GM12891 (cell line): ENCODE results near the gene MRRF.
"Not testable (repeated sequence)": the region's sequence is repeated elsewhere in the genome, so short reads cannot be mapped to it uniquely, and the experiment has no call there.

Experiments used
- DNase-seq: peaks from one replicate; pipeline ENCODE4 v3.0.0; 2011; ENCODE audit warnings: low spot score; ENCODE audit not compliant: insufficient read length
- FAIRE-seq: peaks from 2 replicates; lab custom pipeline; 2011; peaks lifted over from hg19 to GRCh38; lab: Jason Lieb, UNC
- PAX5 ChIP-seq: IDR thresholded peaks from 2 replicates; pipeline ENCODE4 v1.6.1; 2011; ENCODE audit warnings: low read length, moderate library complexity, mild to moderate bottlenecking; ENCODE audit not compliant: insufficient read depth, severe bottlenecking
- POLR2A ChIP-seq: IDR thresholded peaks from 2 replicates; pipeline ENCODE4 v1.6.1; 2011; ENCODE audit warnings: low read depth, low read length, control low read depth
- POLR2AphosphoS5 ChIP-seq: IDR thresholded peaks from 2 replicates; pipeline ENCODE4 v1.6.1; 2011; ENCODE audit warnings: low read depth, low read length, control low read depth
- POU2F2 ChIP-seq: IDR thresholded peaks from 2 replicates; pipeline ENCODE4 v1.6.1; 2011; ENCODE audit warnings: low read depth, mild to moderate bottlenecking, control low read depth, low read length, moderate library complexity
- SPI1 ChIP-seq: IDR thresholded peaks from 2 replicates; pipeline ENCODE4 v1.6.1; 2011; ENCODE audit warnings: low read depth, low read length, control low read depth
- TAF1 ChIP-seq: IDR thresholded peaks from 2 replicates; pipeline ENCODE4 v1.6.1; 2011; ENCODE audit warnings: low read depth, low read length, control low read depth

The MRRF gene

DNA sequence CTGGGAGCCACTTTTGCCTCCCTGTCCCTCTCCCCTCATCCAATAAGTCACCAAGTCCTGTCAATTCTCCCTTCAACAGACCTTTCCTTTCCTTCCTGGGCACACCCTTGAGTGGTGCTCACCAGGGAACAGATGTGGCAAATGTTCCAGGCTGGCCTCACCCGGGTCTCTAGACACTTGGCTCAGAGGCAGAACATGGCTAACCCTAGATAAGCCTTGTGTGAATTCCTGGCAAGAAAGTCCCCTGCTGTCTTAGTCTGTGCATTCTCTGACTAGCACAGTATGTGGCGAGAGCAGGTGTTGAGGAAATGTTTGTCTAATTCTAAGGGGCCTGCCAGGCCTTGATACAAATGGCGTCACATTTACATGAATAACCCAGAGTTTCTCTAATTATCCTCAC, 64.9 kb downstream of the MRRF start:
- FAIRE-seq (no peak), DNase-seq (no peak)
- no peak for TF ChIP-seq TAF1
- TF ChIP-seq POLR2AphosphoS5: no peak
- no peak for TF ChIP-seq POLR2A
- TF ChIP-seq PAX5: no peak
- TF ChIP-seq POU2F2: no peak
- no peak for TF ChIP-seq SPI1

- not testable (repeated sequence) for DNase-seq, FAIRE-seq
Observed at GRCh38 chr9:122330466-122330865, 65.8 kb downstream of the MRRF start.

DNA sequence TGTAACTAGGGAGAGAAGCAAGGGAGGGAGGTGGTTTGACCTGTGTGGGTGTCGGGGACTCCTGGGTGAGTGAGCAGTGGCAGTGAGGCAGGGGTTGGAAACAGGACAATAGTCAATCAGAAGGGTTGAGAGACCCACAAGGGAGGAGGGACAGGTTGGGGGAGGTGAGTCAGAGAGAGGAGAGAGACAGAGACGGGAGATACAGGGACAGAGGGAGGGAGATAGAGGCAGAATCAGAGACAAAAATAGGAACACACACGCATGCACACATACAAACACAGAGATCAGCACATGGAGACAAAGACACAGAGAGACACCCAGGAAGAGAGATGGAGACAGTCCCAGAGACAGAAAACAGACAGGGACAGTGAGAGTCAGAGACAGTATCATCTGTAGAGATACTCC, 66.8 kb downstream of the MRRF start:
- no peak for TF ChIP-seq SPI1
- TF ChIP-seq POLR2AphosphoS5: no peak
- TF ChIP-seq PAX5: no peak
- TF ChIP-seq POLR2A: no peak
- TF ChIP-seq POU2F2: no peak
- TF ChIP-seq TAF1: no peak
- FAIRE-seq: no peak
- DNase-seq: no peak

DNA sequence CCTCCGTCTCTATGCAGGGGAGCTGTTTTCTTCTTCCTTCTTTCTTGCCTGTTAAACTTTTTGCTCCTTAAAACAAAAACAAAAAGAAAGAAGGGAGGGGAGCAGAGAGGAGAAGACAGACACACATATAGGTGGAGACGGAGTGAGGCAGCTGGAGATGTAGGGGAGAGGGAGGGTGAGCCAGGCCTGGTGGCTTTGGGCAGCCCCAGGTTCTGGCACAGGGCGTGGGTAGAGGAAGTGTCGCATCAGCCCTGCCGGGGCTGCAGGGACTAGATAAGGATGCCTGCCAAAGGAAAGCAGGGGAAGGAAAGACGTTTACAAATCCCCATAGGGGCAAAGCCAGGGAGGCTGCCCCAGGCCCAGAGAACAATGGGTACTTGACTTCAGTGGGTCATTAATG, 67.4 kb downstream of the MRRF start:
- DNase-seq (no peak), FAIRE-seq (no peak)
- TF ChIP-seq TAF1 (no peak), PAX5 (no peak), SPI1 (no peak), POU2F2 (no peak), POLR2A (no peak), POLR2AphosphoS5 (no peak)

DNA sequence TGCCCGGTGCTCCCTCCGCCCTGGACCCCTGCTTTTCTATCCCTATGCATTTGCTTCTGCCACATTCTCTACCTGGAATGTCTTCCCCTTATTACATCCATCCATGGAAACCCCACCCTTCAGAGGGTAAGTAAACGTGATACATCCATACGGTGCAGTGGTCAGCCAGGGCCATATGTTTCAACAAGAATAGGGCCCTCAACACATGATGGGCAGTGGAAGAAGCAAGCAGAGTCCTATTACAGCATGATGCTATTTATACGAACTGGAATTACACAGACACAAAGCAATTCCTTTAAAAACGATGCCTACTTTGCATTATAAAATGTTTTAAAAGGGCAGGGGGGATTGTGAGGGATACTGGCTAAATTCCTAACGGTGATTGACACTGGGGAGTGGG, 68.0 kb downstream of the MRRF start:
- FAIRE-seq: no peak
- DNase-seq: no peak
- TF ChIP-seq POLR2AphosphoS5 (no peak), POU2F2 (no peak), PAX5 (no peak), POLR2A (no peak), TAF1 (no peak), SPI1 (no peak)

GRCh38 chr9:122333169-122333808, 68.6 kb downstream of the MRRF start:
- no peak for DNase-seq
- no peak for FAIRE-seq
- TF ChIP-seq SPI1 (no peak), POU2F2 (no peak), POLR2AphosphoS5 (no peak), TAF1 (no peak), POLR2A (no peak), PAX5 (no peak)

- TF ChIP-seq SPI1 (no peak), POU2F2 (no peak), POLR2AphosphoS5 (no peak), TAF1 (no peak), POLR2A (no peak), PAX5 (no peak)
- FAIRE-seq (no peak), DNase-seq (no peak)
Observed at GRCh38 chr9:122334916-122335315, 70.2 kb downstream of the MRRF start.

DNA sequence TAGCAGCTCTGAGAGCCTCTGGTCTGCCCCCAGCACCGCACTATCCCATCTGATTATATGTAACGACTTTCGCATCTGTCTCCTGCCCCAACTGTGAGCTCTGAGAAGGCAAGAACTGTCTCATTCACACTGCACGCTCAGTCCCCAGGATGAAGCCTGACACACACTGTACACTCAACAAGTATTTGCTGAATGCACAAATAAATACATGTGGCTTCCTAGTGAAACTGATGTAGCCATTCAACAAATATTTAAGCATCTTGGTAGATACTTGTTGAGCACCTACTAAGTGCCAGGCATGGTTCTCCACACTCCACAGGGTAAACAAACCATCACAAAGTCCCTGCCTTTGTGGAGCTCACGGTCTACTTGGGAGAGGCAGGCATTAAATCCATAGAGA, 71.5 kb downstream of the MRRF start:
- no peak for FAIRE-seq
- no peak for DNase-seq
- no peak for TF ChIP-seq PAX5
- no peak for TF ChIP-seq POU2F2
- TF ChIP-seq SPI1: no peak
- no peak for TF ChIP-seq POLR2A
- TF ChIP-seq POLR2AphosphoS5: no peak
- TF ChIP-seq TAF1: no peak

DNA sequence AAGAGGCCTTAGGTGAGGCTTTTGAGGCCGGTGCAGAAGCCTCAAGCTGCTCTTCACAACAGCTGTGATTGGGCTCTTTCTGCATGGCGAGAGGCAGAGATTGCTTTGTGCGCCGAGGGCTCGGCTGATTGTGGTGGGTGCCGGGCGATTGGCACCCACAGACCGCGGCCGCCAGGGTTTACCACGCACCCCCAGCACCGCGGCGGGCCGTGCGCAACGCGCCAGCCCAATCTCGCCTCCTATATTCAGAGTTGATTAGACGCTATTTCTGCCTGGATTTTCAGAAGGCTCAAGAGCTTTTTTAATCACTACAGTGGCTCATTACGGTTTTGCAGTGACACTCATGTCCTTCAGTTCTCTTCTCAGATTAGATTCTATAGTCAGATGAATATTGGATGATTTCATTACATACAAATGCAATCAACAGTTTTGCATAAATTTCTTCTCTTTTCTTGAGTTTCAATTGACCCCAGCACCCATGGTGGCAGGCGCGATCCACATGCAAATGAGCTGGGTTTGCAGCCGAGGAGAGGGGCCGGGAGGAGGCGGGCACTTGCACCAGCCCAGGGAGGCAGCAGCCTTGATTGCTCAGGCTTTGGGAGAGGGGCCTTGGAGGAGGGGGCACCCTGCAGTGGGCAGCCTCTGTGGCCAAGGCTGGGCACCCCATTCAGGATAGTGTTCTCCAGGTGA, 72.3 kb downstream of the MRRF start:
- FAIRE-seq: no peak
- no peak for DNase-seq
- TF ChIP-seq POLR2AphosphoS5: no peak
- no peak for TF ChIP-seq PAX5
- no peak for TF ChIP-seq POLR2A
- TF ChIP-seq TAF1: no peak
- no peak for TF ChIP-seq POU2F2
- no peak for TF ChIP-seq SPI1

- FAIRE-seq (no peak), DNase-seq (no peak)
- TF ChIP-seq POLR2AphosphoS5 (no peak), POU2F2 (no peak), TAF1 (no peak), PAX5 (no peak), POLR2A (no peak), SPI1 (no peak)
Observed at GRCh38 chr9:122337556-122337929, 72.9 kb downstream of the MRRF start.
